DND-41 (cell line): ENCODE measurements around the gene FAM200C.

Source experiments
- ATAC-seq: fragments of 200-7000 bp; cut with Tn5 transposase; 3 replicates; pipeline ENCODE4 v1.9.1; 2021; ENCODE audit warnings: low read depth; ENCODE audit not compliant: insufficient read depth
- DNase-seq: peaks from one replicate; pipeline ENCODE4 v3.0.0-alpha.2; 2020
- H2AFZ ChIP-seq: 2 replicates; pipeline ENCODE4 v1.6.0; 2012; ENCODE audit warnings: low read depth, low read length
- H3K27ac ChIP-seq: 2 replicates; pipeline ENCODE4 v1.5.1; 2012; ENCODE audit warnings: low read length, inconsistent platforms
- H3K27me3 ChIP-seq: fragments of 200-600 bp; sonication (generic); 2 replicates; pipeline ENCODE4 v1.6.0; 2012; ENCODE audit warnings: low read length, mild to moderate bottlenecking, inconsistent platforms; ENCODE audit not compliant: insufficient read depth, poor library complexity
- H3K36me3 ChIP-seq: 2 replicates; pipeline ENCODE4 v1.5.1; 2012; ENCODE audit warnings: low read length, inconsistent platforms; ENCODE audit not compliant: insufficient read depth
- H3K4me1 ChIP-seq: 2 replicates; pipeline ENCODE4 v1.5.1; 2012; ENCODE audit warnings: mild to moderate bottlenecking, low read length; ENCODE audit not compliant: insufficient read depth
- H3K4me2 ChIP-seq: 2 replicates; pipeline ENCODE4 v1.6.0; 2012; ENCODE audit warnings: mild to moderate bottlenecking, moderate library complexity, low read length, inconsistent platforms; ENCODE audit not compliant: insufficient read depth
- H3K4me3 ChIP-seq, 2 experiments: fragments of 200-600 bp in 1 of 2; shearing (Covaris generic) in 1 of 2; 2 replicates each; pipeline ENCODE4 v1.5.1; 2012 to 2016; ENCODE audit warnings: inconsistent platforms in 2 of 2, low read length in 2 of 2, mild to moderate bottlenecking in 2 of 2, low read depth in 1 of 2, moderate library complexity in 1 of 2
- H3K79me2 ChIP-seq: 2 replicates; pipeline ENCODE4 v1.6.0; 2012; ENCODE audit warnings: low read length, inconsistent platforms; ENCODE audit not compliant: insufficient read depth
- H3K9ac ChIP-seq: 2 replicates; pipeline ENCODE4 v1.6.0; 2012; ENCODE audit warnings: low read depth, mild to moderate bottlenecking, inconsistent platforms, low read length, moderate library complexity
- H3K9me3 ChIP-seq: 2 replicates; pipeline ENCODE4 v1.5.1; 2012; ENCODE audit warnings: low read length, moderate library complexity, mild to moderate bottlenecking, inconsistent platforms; ENCODE audit not compliant: insufficient read depth, severe bottlenecking
- H4K20me1 ChIP-seq: 2 replicates; pipeline ENCODE4 v1.6.0; 2012; ENCODE audit warnings: low read length; ENCODE audit not compliant: insufficient read depth
- CTCF ChIP-seq: IDR thresholded peaks from 2 replicates; pipeline ENCODE4 v1.5.1; 2012; ENCODE audit warnings: borderline replicate concordance, low read length, moderate library complexity, mild to moderate bottlenecking; ENCODE audit not compliant: poor library complexity, severe bottlenecking; ENCODE audit errors: extremely low read depth
- EZH2 ChIP-seq: IDR thresholded peaks from 3 replicates; pipeline ENCODE4 v1.6.1; 2012; ENCODE audit warnings: borderline replicate concordance, low read depth, mild to moderate bottlenecking, moderate library complexity, low read length, inconsistent platforms; ENCODE audit not compliant: severe bottlenecking

The FAM200C gene

GRCh38 chr5:160441311-160441781 is 41.5 kb upstream of the FAM200C start:
- DNase-seq, result peak; percentile 56
- peaks cover 47% of the 10 kb centered on the region for H3K4me1 ChIP-seq
- H3K4me3 ChIP-seq, result no peak overlapping the region
- peak overlapping the region; percentile 68 for H3K27ac ChIP-seq
- no peaks in the 10 kb centered on the region for H3K9me3 ChIP-seq
- H3K27me3 ChIP-seq, result no peaks in the 10 kb centered on the region
- H3K79me2 ChIP-seq, result no peaks in the 10 kb centered on the region
- H2AFZ ChIP-seq, result 0 out of 2 replicates have a peak overlapping the region, but pooled peaks have one; percentile 22
- TF ChIP-seq CTCF (no peak), EZH2 (no peak)
- no peaks in the 10 kb centered on the region for H4K20me1 ChIP-seq
- peak; percentile 53 for ATAC-seq
- no peaks in the 10 kb centered on the region for H3K36me3 ChIP-seq
- no peak overlapping the region for H3K9ac ChIP-seq
- H3K4me2 ChIP-seq, result peak overlapping the region; percentile 43

GRCh38 chr5:160439205-160439600 is 39.3 kb upstream of the FAM200C start:
- peak; percentile 95 for TF ChIP-seq CTCF
- TF ChIP-seq EZH2, result no peak
- Histone ChIP-seq H3K36me3 (no peaks in the 10 kb centered on the region), H3K4me3 (peak overlapping the region; percentile 14 to 61; a peak in 3 of 4 replicates), H4K20me1 (no peaks in the 10 kb centered on the region), H3K9me3 (no peaks in the 10 kb centered on the region), H3K27ac (peak overlapping the region; percentile 73), H3K9ac (peak overlapping the region; percentile 51), H3K4me1 (peaks cover 47% of the 10 kb centered on the region), H3K79me2 (no peaks in the 10 kb centered on the region), H2AFZ (peak overlapping the region; percentile 92), H3K4me2 (peak overlapping the region; percentile 90), H3K27me3 (no peaks in the 10 kb centered on the region)
- DNase-seq, result peak; percentile 90
- peak; percentile 87 for ATAC-seq

GRCh38 chr5:160438316-160439204 is 38.7 kb upstream of the FAM200C start:
- DNase-seq (peak; percentile 70), ATAC-seq (peak; percentile 70)
- no peaks in the 10 kb centered on the region for H3K9me3 ChIP-seq
- peak overlapping the region; percentile 73 for H3K27ac ChIP-seq
- H3K79me2 ChIP-seq, result no peaks in the 10 kb centered on the region
- peaks cover 47% of the 10 kb centered on the region for H3K4me1 ChIP-seq
- H3K4me3 ChIP-seq, result peak overlapping the region; percentile 14 to 61; a peak in 3 of 4 replicates
- H3K4me2 ChIP-seq, result peak overlapping the region; percentile 90
- no peaks in the 10 kb centered on the region for H4K20me1 ChIP-seq
- H3K9ac ChIP-seq, result peak overlapping the region; percentile 51
- peak overlapping the region; percentile 92 for H2AFZ ChIP-seq
- no peaks in the 10 kb centered on the region for H3K27me3 ChIP-seq
- no peaks in the 10 kb centered on the region for H3K36me3 ChIP-seq
- TF ChIP-seq CTCF (peak; percentile 95), EZH2 (no peak)
